ENCODE measurements around the gene GCC1.

GCC1 gene

GRCh38 chr7:127591189-127591588 lies 5.8 kb upstream of the GCC1 start:
- Histone ChIP-seq H3K36me3 (ENCODE audit: control insufficient read depth in 2 of 2, insufficient read depth in 2 of 2, low read length in 2 of 2) (peaks cover 18% of the 10 kb centered on the region in 2 donors), H3K4me1 (ENCODE audit: control insufficient read depth in 2 of 2, insufficient read depth in 2 of 2, low read length in 2 of 2) (peaks cover 8 to 18% of the 10 kb centered on the region in 2 donors), H3K4me3 (ENCODE audit: low read length in 2 of 2) (no peak overlapping the region), H3K9ac (ENCODE audit: low read depth in 1 of 2, low read length in 2 of 2) (no peak overlapping the region), H3K27me3 (ENCODE audit: control insufficient read depth in 2 of 2, insufficient read depth in 2 of 2, low read length in 2 of 2) (no peaks in the 10 kb centered on the region), H3K27ac (ENCODE audit: low read depth in 2 of 2, low read length in 2 of 2) (no peak overlapping the region), H3K9me3 (ENCODE audit: control insufficient read depth in 2 of 2, low read length in 2 of 2) (no peaks in the 10 kb centered on the region)

DNA sequence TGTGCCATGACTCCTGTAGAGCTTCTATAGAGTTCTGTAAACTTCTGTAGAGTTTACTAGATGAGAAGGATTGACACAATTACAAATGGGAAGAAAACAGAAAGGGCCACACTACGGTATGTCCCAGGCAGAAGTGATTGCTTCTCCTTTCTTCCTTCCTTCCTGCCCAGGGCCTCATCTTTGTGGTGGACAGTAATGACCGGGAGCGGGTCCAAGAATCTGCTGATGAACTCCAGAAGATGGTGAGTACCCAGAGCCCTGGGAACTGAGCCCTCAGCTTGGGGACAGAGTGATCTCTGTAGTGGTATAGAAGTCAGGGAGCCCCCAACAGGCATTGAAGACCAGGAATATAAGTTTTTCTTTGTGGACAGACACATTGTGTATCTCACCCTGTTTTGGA lies 4.5 kb upstream of the GCC1 start:
- peaks cover 18% of the 10 kb centered on the region in 2 donors for H3K36me3 ChIP-seq (ENCODE audit: control insufficient read depth in 2 of 2, insufficient read depth in 2 of 2, low read length in 2 of 2)
- H3K4me3 ChIP-seq (ENCODE audit: low read length in 2 of 2): no peak overlapping the region
- no peak overlapping the region for H3K9ac ChIP-seq (ENCODE audit: low read depth in 1 of 2, low read length in 2 of 2)
- H3K4me1 ChIP-seq (ENCODE audit: control insufficient read depth in 2 of 2, insufficient read depth in 2 of 2, low read length in 2 of 2): peaks cover 13 to 18% of the 10 kb centered on the region in 2 donors
- no peaks in the 10 kb centered on the region for H3K27me3 ChIP-seq (ENCODE audit: control insufficient read depth in 2 of 2, insufficient read depth in 2 of 2, low read length in 2 of 2)
- H3K9me3 ChIP-seq (ENCODE audit: control insufficient read depth in 2 of 2, low read length in 2 of 2): no peaks in the 10 kb centered on the region
- no peak overlapping the region for H3K27ac ChIP-seq (ENCODE audit: low read depth in 2 of 2, low read length in 2 of 2)

GRCh38 chr7:127588697-127589482 lies 3.5 kb upstream of the GCC1 start:
- peak overlapping the region; percentile 79 to 85 for H3K27ac ChIP-seq (ENCODE audit: low read depth in 2 of 2, low read length in 2 of 2)
- H3K36me3 ChIP-seq (ENCODE audit: control insufficient read depth in 2 of 2, insufficient read depth in 2 of 2, low read length in 2 of 2): peaks cover 18% of the 10 kb centered on the region in 2 donors
- peak overlapping the region; percentile 83 to 86 for H3K4me3 ChIP-seq (ENCODE audit: low read length in 2 of 2)
- H3K27me3 ChIP-seq (ENCODE audit: control insufficient read depth in 2 of 2, insufficient read depth in 2 of 2, low read length in 2 of 2): no peaks in the 10 kb centered on the region
- peaks cover 23 to 28% of the 10 kb centered on the region in 2 donors for H3K4me1 ChIP-seq (ENCODE audit: control insufficient read depth in 2 of 2, insufficient read depth in 2 of 2, low read length in 2 of 2)
- H3K9me3 ChIP-seq (ENCODE audit: control insufficient read depth in 2 of 2, low read length in 2 of 2): no peaks in the 10 kb centered on the region
- H3K9ac ChIP-seq (ENCODE audit: low read depth in 1 of 2, low read length in 2 of 2): peak overlapping the region; percentile 88 to 89

- Histone ChIP-seq H3K36me3 (ENCODE audit: control insufficient read depth in 2 of 2, insufficient read depth in 2 of 2, low read length in 2 of 2) (peaks cover 21% of the 10 kb centered on the region in 2 donors), H3K9me3 (ENCODE audit: control insufficient read depth in 2 of 2, low read length in 2 of 2) (no peaks in the 10 kb centered on the region), H3K4me1 (ENCODE audit: control insufficient read depth in 2 of 2, insufficient read depth in 2 of 2, low read length in 2 of 2) (peaks cover 27 to 35% of the 10 kb centered on the region in 2 donors), H3K9ac (ENCODE audit: low read depth in 1 of 2, low read length in 2 of 2) (peak within 1 kb of the TSS; percentile 88 to 89), H3K4me3 (ENCODE audit: low read length in 2 of 2) (peak within 1 kb of the TSS; percentile 83 to 86), H3K27ac (ENCODE audit: low read depth in 2 of 2, low read length in 2 of 2) (peak within 1 kb of the TSS; percentile 79 to 85), H3K27me3 (ENCODE audit: control insufficient read depth in 2 of 2, insufficient read depth in 2 of 2, low read length in 2 of 2) (no peaks in the 10 kb centered on the region)
These were observed 2.8 kb upstream of the GCC1 start, which contains the start of gene ARF5 for GRCh38 chr7:127588019-127588696. ARF5 (plus strand) TSS chr7:127588411; CDS start chr7:127588499, 88 bp downstream.

GRCh38 chr7:127587663-127588018 lies 2.2 kb upstream of the GCC1 start:
- no peaks in the 10 kb centered on the region for H3K27me3 ChIP-seq (ENCODE audit: control insufficient read depth in 2 of 2, insufficient read depth in 2 of 2, low read length in 2 of 2)

GRCh38 chr7:127586346-127586745 lies 950 bp upstream of the GCC1 start:
- no peaks in the 10 kb centered on the region for H3K27me3 ChIP-seq (ENCODE audit: control insufficient read depth in 2 of 2, insufficient read depth in 2 of 2, low read length in 2 of 2)
- H3K36me3 ChIP-seq (ENCODE audit: control insufficient read depth in 2 of 2, insufficient read depth in 2 of 2, low read length in 2 of 2): peaks cover 30% of the 10 kb centered on the region in 2 donors
- no peak overlapping the region for H3K9ac ChIP-seq (ENCODE audit: low read depth in 1 of 2, low read length in 2 of 2)
- H3K4me1 ChIP-seq (ENCODE audit: control insufficient read depth in 2 of 2, insufficient read depth in 2 of 2, low read length in 2 of 2): peaks cover 27 to 45% of the 10 kb centered on the region in 2 donors
- no peak overlapping the region for H3K27ac ChIP-seq (ENCODE audit: low read depth in 2 of 2, low read length in 2 of 2)
- no peak overlapping the region for H3K4me3 ChIP-seq (ENCODE audit: low read length in 2 of 2)
- no peaks in the 10 kb centered on the region for H3K9me3 ChIP-seq (ENCODE audit: control insufficient read depth in 2 of 2, low read length in 2 of 2)

More at GRCh38 chr7:127587663-127588018, 2.2 kb upstream of the GCC1 start:
- H3K4me3 ChIP-seq (ENCODE audit: low read length in 2 of 2): peak overlapping the region; percentile 75 to 86
- peaks cover 24 to 25% of the 10 kb centered on the region in 2 donors for H3K36me3 ChIP-seq (ENCODE audit: control insufficient read depth in 2 of 2, insufficient read depth in 2 of 2, low read length in 2 of 2)
- H3K9ac ChIP-seq (ENCODE audit: low read depth in 1 of 2, low read length in 2 of 2): peak overlapping the region; percentile 86 to 88
- peak overlapping the region; percentile 23 to 85 for H3K27ac ChIP-seq (ENCODE audit: low read depth in 2 of 2, low read length in 2 of 2)
- H3K4me1 ChIP-seq (ENCODE audit: control insufficient read depth in 2 of 2, insufficient read depth in 2 of 2, low read length in 2 of 2): peaks cover 27 to 38% of the 10 kb centered on the region in 2 donors
- H3K9me3 ChIP-seq (ENCODE audit: control insufficient read depth in 2 of 2, low read length in 2 of 2): no peaks in the 10 kb centered on the region

DNA sequence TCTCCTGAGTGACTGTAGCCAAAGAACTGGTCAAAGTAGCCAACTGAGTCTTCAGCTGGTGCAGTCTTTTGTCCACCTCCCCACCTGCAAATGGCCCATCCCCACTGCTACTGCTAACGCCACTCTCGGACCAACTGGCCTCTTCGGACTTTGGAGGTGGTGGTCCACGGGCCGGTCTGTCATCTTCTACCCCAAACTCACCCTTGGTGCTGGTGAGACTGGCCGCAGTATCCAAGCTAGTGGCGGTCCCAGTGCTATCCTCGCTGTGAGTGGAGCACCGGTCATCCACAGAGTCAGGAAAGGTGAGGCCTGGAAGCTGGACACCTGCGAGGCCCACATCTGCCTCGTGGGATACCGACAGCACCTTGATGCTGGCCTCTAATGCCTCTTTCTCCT lies 750 bp downstream of the GCC1 start:
- Histone ChIP-seq H3K4me3 (ENCODE audit: low read length in 2 of 2) (peak overlapping the region; percentile 83 to 89), H3K27me3 (ENCODE audit: control insufficient read depth in 2 of 2, insufficient read depth in 2 of 2, low read length in 2 of 2) (no peaks in the 10 kb centered on the region), H3K27ac (ENCODE audit: low read depth in 2 of 2, low read length in 2 of 2) (peak overlapping the region; percentile 88), H3K4me1 (ENCODE audit: control insufficient read depth in 2 of 2, insufficient read depth in 2 of 2, low read length in 2 of 2) (peaks cover 27 to 41% of the 10 kb centered on the region in 2 donors), H3K36me3 (ENCODE audit: control insufficient read depth in 2 of 2, insufficient read depth in 2 of 2, low read length in 2 of 2) (peaks cover 29 to 30% of the 10 kb centered on the region in 2 donors), H3K9me3 (ENCODE audit: control insufficient read depth in 2 of 2, low read length in 2 of 2) (no peaks in the 10 kb centered on the region), H3K9ac (ENCODE audit: low read depth in 1 of 2, low read length in 2 of 2) (peak overlapping the region; percentile 87 to 93)

GRCh38 chr7:127582361-127582760 lies 3.0 kb downstream of the GCC1 start:
- no peaks in the 10 kb centered on the region for H3K27me3 ChIP-seq (ENCODE audit: control insufficient read depth in 2 of 2, insufficient read depth in 2 of 2, low read length in 2 of 2)
- H3K4me1 ChIP-seq (ENCODE audit: control insufficient read depth in 2 of 2, insufficient read depth in 2 of 2, low read length in 2 of 2): peaks cover 18 to 26% of the 10 kb centered on the region in 2 donors
- no peak overlapping the region for H3K9ac ChIP-seq (ENCODE audit: low read depth in 1 of 2, low read length in 2 of 2)
- H3K36me3 ChIP-seq (ENCODE audit: control insufficient read depth in 2 of 2, insufficient read depth in 2 of 2, low read length in 2 of 2): peaks cover 29 to 43% of the 10 kb centered on the region in 2 donors
- no peaks in the 10 kb centered on the region for H3K9me3 ChIP-seq (ENCODE audit: control insufficient read depth in 2 of 2, low read length in 2 of 2)
- no peak overlapping the region for H3K4me3 ChIP-seq (ENCODE audit: low read length in 2 of 2)
- no peak overlapping the region for H3K27ac ChIP-seq (ENCODE audit: low read depth in 2 of 2, low read length in 2 of 2)

- H3K27me3 ChIP-seq (ENCODE audit: control insufficient read depth in 2 of 2, insufficient read depth in 2 of 2, low read length in 2 of 2): no peaks in the 10 kb centered on the region
- peaks cover 18 to 26% of the 10 kb centered on the region in 2 donors for H3K4me1 ChIP-seq (ENCODE audit: control insufficient read depth in 2 of 2, insufficient read depth in 2 of 2, low read length in 2 of 2)
- H3K4me3 ChIP-seq (ENCODE audit: low read length in 2 of 2): no peak overlapping the region
- H3K27ac ChIP-seq (ENCODE audit: low read depth in 2 of 2, low read length in 2 of 2): no peak overlapping the region
- no peak overlapping the region for H3K9ac ChIP-seq (ENCODE audit: low read depth in 1 of 2, low read length in 2 of 2)
- H3K9me3 ChIP-seq (ENCODE audit: control insufficient read depth in 2 of 2, low read length in 2 of 2): no peaks in the 10 kb centered on the region
- peaks cover 29 to 43% of the 10 kb centered on the region in 2 donors for H3K36me3 ChIP-seq (ENCODE audit: control insufficient read depth in 2 of 2, insufficient read depth in 2 of 2, low read length in 2 of 2)
These were observed 3.7 kb downstream of the GCC1 start for GRCh38 chr7:127581716-127582115.

GRCh38 chr7:127580612-127581011 lies 4.8 kb downstream of the GCC1 start:
- H3K9ac ChIP-seq (ENCODE audit: low read depth in 1 of 2, low read length in 2 of 2): no peak overlapping the region
- H3K9me3 ChIP-seq (ENCODE audit: control insufficient read depth in 2 of 2, low read length in 2 of 2): no peaks in the 10 kb centered on the region
- peaks cover 16 to 26% of the 10 kb centered on the region in 2 donors for H3K4me1 ChIP-seq (ENCODE audit: control insufficient read depth in 2 of 2, insufficient read depth in 2 of 2, low read length in 2 of 2)
- H3K27ac ChIP-seq (ENCODE audit: low read depth in 2 of 2, low read length in 2 of 2): no peak overlapping the region
- no peak overlapping the region for H3K4me3 ChIP-seq (ENCODE audit: low read length in 2 of 2)
- no peaks in the 10 kb centered on the region for H3K27me3 ChIP-seq (ENCODE audit: control insufficient read depth in 2 of 2, insufficient read depth in 2 of 2, low read length in 2 of 2)
- H3K36me3 ChIP-seq (ENCODE audit: control insufficient read depth in 2 of 2, insufficient read depth in 2 of 2, low read length in 2 of 2): peaks cover 29 to 43% of the 10 kb centered on the region in 2 donors

All from mucosa of rectum (tissue), 2 donors.